Muscle layer of colon (tissue), 2 donors: ENCODE results near the gene NAXE.
"Not testable (repeated sequence)": the region's sequence is repeated elsewhere in the genome, so short reads cannot be mapped to it uniquely, and the experiment has no call there.

Source experiments
- H3K27ac ChIP-seq: one replicate; pipeline ENCODE4 v1.7.0; 2013; ENCODE audit warnings: low read depth, mild to moderate bottlenecking, low read length, moderate library complexity
- H3K27me3 ChIP-seq, 2 donors: one replicate each; pipeline ENCODE4 v1.7.0; 2013; ENCODE audit warnings: low read length in 2 of 2, mild to moderate bottlenecking in 2 of 2; ENCODE audit not compliant: insufficient read depth in 2 of 2, control insufficient read depth in 1 of 2
- H3K36me3 ChIP-seq: one replicate; pipeline ENCODE4 v1.7.0; 2013; ENCODE audit warnings: mild to moderate bottlenecking, low read length; ENCODE audit not compliant: insufficient read depth
- H3K4me1 ChIP-seq: one replicate; pipeline ENCODE4 v1.7.0; 2013; ENCODE audit warnings: mild to moderate bottlenecking, low read length; ENCODE audit not compliant: insufficient read depth
- H3K4me3 ChIP-seq, 2 donors: one replicate each; pipeline ENCODE4 v1.7.0; 2013; ENCODE audit warnings: low read length in 2 of 2, low read depth in 1 of 2, mild to moderate bottlenecking in 1 of 2, moderate library complexity in 1 of 2
- H3K9ac ChIP-seq: one replicate; pipeline ENCODE4 v1.7.0; 2013; ENCODE audit warnings: low read length
- H3K9me3 ChIP-seq: one replicate; pipeline ENCODE4 v1.7.0; 2013; ENCODE audit warnings: mild to moderate bottlenecking, low read length
- donor health status: abdominal sarcoma.
- donor health status: Adenocarcinoma of cecum.

The NAXE gene

DNA sequence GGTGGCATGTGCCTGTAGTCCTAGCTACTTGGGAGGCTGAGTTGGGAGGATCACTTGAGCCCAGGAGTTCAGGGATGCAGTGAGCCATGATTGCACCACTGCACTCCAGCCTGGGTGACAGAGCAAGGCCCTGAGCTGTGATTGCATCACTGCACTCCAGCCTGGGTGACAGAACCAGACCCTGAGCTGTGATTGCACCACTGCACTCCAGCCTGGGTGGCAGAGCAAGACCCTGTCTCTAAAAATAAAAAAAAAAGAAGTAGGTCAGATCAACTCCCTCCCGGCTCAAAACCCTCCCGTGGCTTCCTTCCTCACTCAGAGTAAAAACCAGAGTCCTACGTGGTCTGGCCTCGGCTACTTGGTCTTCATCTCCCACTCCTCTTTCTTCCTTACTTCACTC is 38.6 kb upstream of the NAXE start:
- H3K27me3 ChIP-seq, H3K9me3 ChIP-seq, H3K4me1 ChIP-seq, H3K36me3 ChIP-seq, H3K4me3 ChIP-seq, H3K27ac ChIP-seq, H3K9ac ChIP-seq: not testable (repeated sequence)

DNA sequence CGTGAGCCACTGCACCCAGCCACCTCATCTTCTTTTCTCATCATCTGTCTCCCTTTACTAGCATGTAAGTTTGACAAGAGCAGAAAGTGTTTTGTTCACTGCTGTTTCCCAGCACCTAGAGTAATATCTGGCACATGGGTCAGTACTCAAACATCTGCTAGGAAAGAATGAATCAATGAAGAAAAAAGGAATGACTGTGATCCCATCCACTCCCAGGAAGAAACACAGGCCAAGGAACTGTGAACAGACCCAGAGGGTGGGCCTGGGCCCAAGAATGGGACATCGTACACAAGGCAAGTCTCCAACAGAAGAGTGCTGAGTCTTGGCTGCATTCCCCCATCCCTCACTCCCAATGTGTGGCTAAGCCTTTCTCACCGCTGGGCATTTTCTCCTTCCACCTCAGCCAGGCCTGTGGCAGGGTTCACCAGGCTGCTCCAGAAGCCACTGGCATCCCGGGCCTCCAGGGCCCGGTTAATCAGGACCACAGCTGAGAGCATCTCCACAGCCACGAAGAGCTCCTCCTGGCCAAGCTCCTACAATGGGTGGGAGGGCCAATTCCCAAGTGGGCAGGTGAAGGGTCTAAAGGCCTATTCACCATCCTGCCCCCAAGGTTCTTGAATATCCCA is 37.6 kb upstream of the NAXE start:
- peaks cover 8% of the 10 kb centered on the region for H3K4me1 ChIP-seq
- H3K9ac ChIP-seq = no peak overlapping the region
- H3K27me3 ChIP-seq = no peaks in the 10 kb centered on the region
- H3K4me3 ChIP-seq = no peak overlapping the region
- H3K27ac ChIP-seq = no peak overlapping the region
- H3K36me3 ChIP-seq = no peaks in the 10 kb centered on the region
- H3K9me3 ChIP-seq = no peaks in the 10 kb centered on the region

DNA sequence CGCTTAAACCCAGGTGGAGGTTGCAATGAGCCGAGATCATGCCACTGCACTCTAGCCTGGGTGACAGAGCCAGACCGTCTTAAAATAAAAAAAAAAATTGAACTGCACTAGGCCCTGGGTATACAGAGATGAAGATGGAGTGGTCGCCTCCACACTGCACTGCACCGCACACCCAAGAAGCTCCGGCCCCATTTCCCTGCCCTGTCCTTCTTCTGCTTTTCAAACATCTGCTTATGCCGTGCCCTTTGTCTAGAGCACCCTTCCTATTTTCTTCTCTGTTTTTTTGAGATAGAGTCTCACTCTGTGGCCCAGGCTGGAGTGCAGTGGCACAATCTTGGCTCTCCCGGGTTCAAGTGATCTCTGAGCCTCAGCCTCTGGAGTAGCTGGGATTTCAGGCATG is 36.6 kb upstream of the NAXE start:
- Histone ChIP-seq H3K36me3 (no peaks in the 10 kb centered on the region), H3K9me3 (no peaks in the 10 kb centered on the region), H3K27ac (no peak overlapping the region), H3K9ac (no peak overlapping the region), H3K27me3 (no peaks in the 10 kb centered on the region), H3K4me3 (no peak overlapping the region), H3K4me1 (peaks cover 8% of the 10 kb centered on the region)

DNA sequence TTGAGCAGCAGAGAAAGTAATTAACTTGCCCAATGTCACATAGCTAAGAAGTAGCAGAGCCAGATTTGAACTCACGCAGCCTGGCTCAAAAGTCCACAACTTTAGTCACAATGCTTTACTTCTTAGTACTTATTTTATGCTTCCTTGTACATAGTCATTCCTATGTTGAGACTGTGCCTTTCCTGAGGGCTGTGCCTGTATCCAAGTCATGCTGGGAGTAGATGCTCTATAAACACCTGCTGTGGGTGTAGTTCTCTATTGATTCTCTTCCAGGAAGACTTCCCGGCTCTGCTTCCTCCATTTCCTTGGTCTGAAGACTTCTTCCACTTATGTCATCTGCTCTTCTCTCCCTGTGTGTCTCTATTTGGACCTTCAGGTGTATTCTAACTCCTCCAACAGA is 35.9 kb upstream of the NAXE start:
- Histone ChIP-seq H3K27ac (no peak overlapping the region), H3K9ac (no peak overlapping the region), H3K27me3 (no peaks in the 10 kb centered on the region), H3K9me3 (no peaks in the 10 kb centered on the region), H3K4me3 (no peak overlapping the region), H3K36me3 (no peaks in the 10 kb centered on the region), H3K4me1 (peaks cover 8% of the 10 kb centered on the region)

DNA sequence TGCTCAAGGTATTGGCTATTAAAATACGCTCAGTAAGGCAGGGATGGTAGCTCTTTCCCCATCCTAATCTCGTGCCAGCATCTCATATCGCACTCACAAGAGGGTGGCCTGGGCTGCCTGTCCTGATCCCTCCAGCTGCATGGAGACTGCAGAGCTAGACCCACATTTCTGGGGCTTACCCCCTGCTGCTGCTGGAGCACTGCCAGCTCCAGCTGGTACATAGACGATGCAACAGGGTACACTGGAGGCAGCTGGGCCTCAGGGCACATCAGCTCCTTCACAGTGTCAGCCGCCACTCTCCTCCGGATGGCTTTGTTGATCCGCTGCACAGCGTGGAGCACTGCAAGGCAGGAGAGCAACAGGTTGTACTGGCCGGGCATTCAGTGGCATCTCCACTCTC is 35.2 kb upstream of the NAXE start:
- Histone ChIP-seq H3K27me3 (no peaks in the 10 kb centered on the region), H3K9me3 (no peaks in the 10 kb centered on the region), H3K4me3 (no peak overlapping the region), H3K36me3 (no peaks in the 10 kb centered on the region), H3K27ac (no peak overlapping the region), H3K9ac (no peak overlapping the region), H3K4me1 (peaks cover 8% of the 10 kb centered on the region)

- Histone ChIP-seq H3K27me3 (no peaks in the 10 kb centered on the region), H3K4me3 (no peak overlapping the region)
Measured at GRCh38 chr1:156559086-156559796, 32.3 kb upstream of the NAXE start.

DNA sequence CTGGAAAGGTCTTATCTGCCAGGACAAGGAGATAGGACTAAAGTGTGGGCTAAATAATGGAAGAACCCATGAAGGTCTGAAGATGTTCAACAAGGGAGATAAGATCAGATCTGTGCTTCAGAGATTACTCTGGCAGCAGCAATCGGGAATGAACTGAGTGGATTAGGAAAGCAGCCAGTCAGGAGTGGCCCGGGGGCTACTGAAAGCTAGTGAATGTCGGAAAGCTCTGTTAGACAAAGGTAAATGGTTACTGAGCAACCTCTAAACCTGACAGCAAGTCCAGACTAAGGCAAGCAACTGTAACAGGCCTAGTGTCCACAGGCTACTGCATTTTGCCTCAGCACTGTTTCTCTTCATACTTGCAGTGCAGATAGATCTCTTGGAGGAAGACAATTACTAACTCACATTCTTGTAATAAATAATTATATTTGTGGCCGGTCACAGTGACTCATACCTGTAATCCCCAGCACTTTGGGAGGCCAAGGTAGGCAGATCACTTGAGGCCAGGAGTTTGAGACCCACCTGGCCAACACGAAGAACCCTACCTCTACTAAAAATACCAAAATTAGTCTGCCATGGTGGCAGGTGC is 31.7 kb upstream of the NAXE start:
- no peaks in the 10 kb centered on the region for H3K9me3 ChIP-seq

More at GRCh38 chr1:156559086-156559796, 32.3 kb upstream of the NAXE start:
- no peaks in the 10 kb centered on the region for H3K36me3 ChIP-seq
- peaks cover 5% of the 10 kb centered on the region for H3K4me1 ChIP-seq
- no peaks in the 10 kb centered on the region for H3K9me3 ChIP-seq
- no peak overlapping the region for H3K27ac ChIP-seq
- H3K9ac ChIP-seq = no peak overlapping the region

GRCh38 chr1:156560585-156561163 is 30.9 kb upstream of the NAXE start:
- no peaks in the 10 kb centered on the region for H3K27me3 ChIP-seq
- no peaks in the 10 kb centered on the region for H3K36me3 ChIP-seq
- no peak overlapping the region for H3K4me3 ChIP-seq
- no peak overlapping the region for H3K27ac ChIP-seq
- H3K9me3 ChIP-seq = no peaks in the 10 kb centered on the region
- no peak overlapping the region for H3K9ac ChIP-seq
- no peaks in the 10 kb centered on the region for H3K4me1 ChIP-seq

More for the DNA sequence above, 31.7 kb upstream of the NAXE start:
- no peaks in the 10 kb centered on the region for H3K27me3 ChIP-seq
- H3K36me3 ChIP-seq = no peaks in the 10 kb centered on the region
- no peak overlapping the region for H3K27ac ChIP-seq
- H3K9ac ChIP-seq = no peak overlapping the region
- H3K4me3 ChIP-seq = no peak overlapping the region
- no peaks in the 10 kb centered on the region for H3K4me1 ChIP-seq

- Histone ChIP-seq H3K27ac (no peak overlapping the region), H3K36me3 (no peaks in the 10 kb centered on the region), H3K4me3 (no peak overlapping the region), H3K9me3 (no peaks in the 10 kb centered on the region), H3K9ac (no peak overlapping the region), H3K27me3 (no peaks in the 10 kb centered on the region), H3K4me1 (no peaks in the 10 kb centered on the region)
Measured at GRCh38 chr1:156565519-156565918, 26.1 kb upstream of the NAXE start.

- H3K9ac ChIP-seq = no peak overlapping the region
- no peaks in the 10 kb centered on the region for H3K4me1 ChIP-seq
- no peak overlapping the region for H3K4me3 ChIP-seq
- H3K9me3 ChIP-seq = no peaks in the 10 kb centered on the region
- no peak overlapping the region for H3K27ac ChIP-seq
- no peaks in the 10 kb centered on the region for H3K36me3 ChIP-seq
- H3K27me3 ChIP-seq = no peaks in the 10 kb centered on the region
Measured at GRCh38 chr1:156566436-156566835, 25.1 kb upstream of the NAXE start.

DNA sequence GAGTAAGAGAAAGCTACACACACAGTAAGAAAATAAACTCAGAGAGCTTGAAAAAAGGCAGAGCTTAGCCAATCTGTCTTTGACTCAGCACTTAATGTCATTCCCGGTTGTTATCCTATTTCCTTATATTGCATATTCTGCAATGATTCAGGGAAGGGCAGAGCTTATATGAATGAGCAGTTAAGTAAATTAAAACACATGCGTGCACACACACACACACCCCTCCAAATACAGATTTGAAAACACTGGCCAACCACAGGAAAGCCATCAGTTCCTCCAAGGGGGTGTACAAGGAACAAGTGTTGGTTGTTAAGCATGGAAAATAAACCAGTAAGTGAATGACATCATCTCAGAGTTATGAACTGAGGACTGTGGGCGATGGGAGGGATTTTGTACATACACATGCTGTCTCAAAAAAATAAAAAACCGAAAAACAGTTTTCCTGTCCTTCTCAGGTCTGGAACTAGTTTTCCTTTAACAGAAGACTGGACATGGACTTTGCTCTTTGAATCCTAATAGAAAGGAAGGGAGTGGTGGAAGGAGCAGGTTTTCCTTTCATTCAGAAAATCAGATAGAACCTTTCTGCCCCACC is 20.2 kb upstream of the NAXE start:
- Histone ChIP-seq H3K4me3 (no peak overlapping the region), H3K27ac (no peak overlapping the region), H3K27me3 (no peaks in the 10 kb centered on the region), H3K9ac (no peak overlapping the region), H3K9me3 (no peaks in the 10 kb centered on the region), H3K36me3 (no peaks in the 10 kb centered on the region), H3K4me1 (peaks cover 10% of the 10 kb centered on the region)
